Naive thymus-derived CD8-positive, alpha-beta T cell (primary cell): ENCODE data around the gene C12orf43. TPM values are rescaled to one million over a fixed set of nuclear protein-coding genes. Genes with fewer than 3 reads are reported as not detected.
A peak's percentile ranks its signal among the peaks of the same experiment; 100 is the strongest.
"Not testable (repeated sequence)": the region's sequence is repeated elsewhere in the genome, so short reads cannot be mapped to it uniquely, and the experiment has no call there.

Source experiments
- ATAC-seq, 2 donors: fragments of 150-1000 bp; cut with Tn5 transposase in 1 of 2; sonication (Bioruptor Pico), chemical (Tn5 transposase) in 1 of 2; 1 replicate in 1 of 2; 2 replicates in 1 of 2; pipeline ENCODE4 v1.10.0; 2021; ENCODE audit warnings: mild to moderate bottlenecking in 2 of 2, moderate library complexity in 2 of 2
- POLR2A ChIA-PET: fragments of 350-600 bp; sonication (Branson Sonifier 250); formaldehyde crosslinking; loops from one replicate; lab custom pipeline; 2021; ENCODE audit warnings: antibody characterized with exemption; lab: Charles Lee
- DNase-seq, 10 donors: peaks; one replicate each; pipeline versions ENCODE4 v3.0.0 to v3.0.0-alpha.2; 2020 to 2022
- H3K27ac Mint-ChIP-seq, 10 donors: one replicate each; pipeline ENCODE4 v1.8.0; 2020 to 2022; ENCODE audit warnings: mild to moderate bottlenecking in 10 of 10, mixed read lengths in 10 of 10, moderate library complexity in 4 of 10, inconsistent platforms in 1 of 10
- H3K27me3 Mint-ChIP-seq, 5 donors: one replicate each; pipeline ENCODE4 v1.8.0; 2021 to 2022; ENCODE audit warnings: mixed read lengths in 5 of 5
- H3K36me3 Mint-ChIP-seq, 3 donors: one replicate each; pipeline ENCODE4 v1.8.0; 2020 to 2022; ENCODE audit warnings: mixed read lengths in 3 of 3, mild to moderate bottlenecking in 2 of 3, inconsistent platforms in 1 of 3
- H3K4me1 Mint-ChIP-seq, 4 donors: one replicate each; pipeline ENCODE4 v1.8.0; 2021 to 2022; ENCODE audit warnings: mixed read lengths in 4 of 4
- H3K4me3 Mint-ChIP-seq, 10 donors: one replicate each; pipeline ENCODE4 v1.8.0; 2020 to 2022; ENCODE audit warnings: mild to moderate bottlenecking in 10 of 10, mixed read lengths in 10 of 10, moderate library complexity in 6 of 10, inconsistent platforms in 1 of 10
- H3K9me3 Mint-ChIP-seq, 9 donors: one replicate each; pipeline ENCODE4 v1.8.0; 2020 to 2022; ENCODE audit warnings: mixed read lengths in 9 of 9, mild to moderate bottlenecking in 3 of 9, inconsistent platforms in 1 of 9, moderate library complexity in 1 of 9
- polyA plus RNA-seq, 3 donors: library from polyadenylated mRNA; unstranded; fragments of 300-500 nt; fragmentation: Illumina TruSeq; gene quantifications; one replicate each; pipeline ENCODE4 v1.2.3, GENCODE V29; 2021
- total RNA-seq, 8 experiments: library from RNA in 2 of 8; stranded (reverse) in 2 of 8; gene quantifications; one replicate each; pipeline ENCODE4 v1.2.3 and lab custom pipeline; 2021 to 2026

C12orf43 gene
- total RNA-seq (10 to 100 TPM; 18.1 to 21.3 TPM), polyA plus RNA-seq (10 to 100 TPM; 23.4 to 26.0 (median 25.4) TPM), total RNA-seq (lab: John Stamatoyannopoulos, UW) (20.1 to 50.0 (median 30.9) reads per million in 6 experiments)

- Mint-ChIP-seq H3K36me3 (peaks cover 5 to 17% (median 9%) of the 10 kb centered on the region in 3 donors), H3K4me1 (peaks cover 19 to 33% (median 26%) of the 10 kb centered on the region in 4 donors), H3K4me3 (peak within 1 kb of the TSS; percentile 92 to 100 (median 98)), H3K27me3 (no peaks in the 10 kb centered on the region), H3K9me3 (no peaks in the 10 kb centered on the region), H3K27ac (peak within 1 kb of the TSS; percentile 92 to 99 (median 96))
- POLR2A ChIA-PET: interaction anchor here (0.7 to 1.8 kb wide), 8 partner anchors 9 to 725 kb away, joined by 3 to 7 read pairs (median 3); partner anchors contain the start of genes OASL, RNU4-2 and SPPL3
- peak; percentile 99 for ATAC-seq
- peak; percentile 70 to 96 (median 90) for DNase-seq
Observed at GRCh38 chr12:121015825-121016766, at the start of gene C12orf43. TSS of gene C12orf43 (minus strand) at chr12:121016487. CDS start at chr12:121016474, 13 bp downstream.

GRCh38 chr12:121065345-121065744 is 49.1 kb upstream of the C12orf43 start:
- peak in 1 of 10 donors; percentile 10 for DNase-seq
- peak overlapping the region in 2 of 10 donors; percentile 18 to 43 for H3K4me3 Mint-ChIP-seq
- peak; percentile 17 to 68 for ATAC-seq
- POLR2A ChIA-PET: interaction anchor here (1.1 kb wide), 1 partner anchor 165 kb away, joined by 3 read pairs; no protein-coding TSS in a partner anchor
- H3K4me1 Mint-ChIP-seq: peaks cover 3 to 17% (median 11%) of the 10 kb centered on the region in 4 donors
- H3K36me3 Mint-ChIP-seq: no peaks in the 10 kb centered on the region
- no peaks in the 10 kb centered on the region for H3K9me3 Mint-ChIP-seq
- H3K27me3 Mint-ChIP-seq: no peaks in the 10 kb centered on the region
- peak overlapping the region in 5 of 10 donors; percentile 13 to 86 (median 19) for H3K27ac Mint-ChIP-seq

- H3K4me1 Mint-ChIP-seq: peaks cover 6 to 22% (median 16%) of the 10 kb centered on the region in 4 donors
- ATAC-seq, H3K4me3 Mint-ChIP-seq, H3K9me3 Mint-ChIP-seq, POLR2A ChIA-PET, H3K36me3 Mint-ChIP-seq, H3K27me3 Mint-ChIP-seq, DNase-seq: not testable (repeated sequence)
- peak overlapping the region in 3 of 10 donors; percentile 20 to 47 (median 43) for H3K27ac Mint-ChIP-seq
Observed at GRCh38 chr12:121064586-121064985, 48.3 kb upstream of the C12orf43 start.

GRCh38 chr12:121064116-121064515 is 47.8 kb upstream of the C12orf43 start:
- no peaks in the 10 kb centered on the region for H3K9me3 Mint-ChIP-seq
- no peaks in the 10 kb centered on the region for H3K36me3 Mint-ChIP-seq
- no peak overlapping the region for H3K27ac Mint-ChIP-seq
- no peak for ATAC-seq
- peaks cover 6 to 22% (median 16%) of the 10 kb centered on the region in 4 donors for H3K4me1 Mint-ChIP-seq
- POLR2A ChIA-PET: no interaction called here
- H3K4me3 Mint-ChIP-seq: no peak overlapping the region
- no peaks in the 10 kb centered on the region for H3K27me3 Mint-ChIP-seq
- DNase-seq: no peak

GRCh38 chr12:121062391-121063045 is 46.2 kb upstream of the C12orf43 start:
- Mint-ChIP-seq H3K27ac (no peak overlapping the region), H3K36me3 (no peaks in the 10 kb centered on the region), H3K4me1 (peaks cover 6 to 22% (median 16%) of the 10 kb centered on the region in 4 donors), H3K4me3 (no peak overlapping the region), H3K27me3 (no peaks in the 10 kb centered on the region), H3K9me3 (no peaks in the 10 kb centered on the region)
- DNase-seq: no peak
- no peak for ATAC-seq
- POLR2A ChIA-PET: interaction anchor here (0.6 to 2.0 kb wide), 3 partner anchors 10 to 161 kb away, joined by 3 to 7 read pairs (median 6); no protein-coding TSS in a partner anchor

GRCh38 chr12:121061831-121062230 is 45.5 kb upstream of the C12orf43 start:
- no peaks in the 10 kb centered on the region for H3K9me3 Mint-ChIP-seq
- H3K27ac Mint-ChIP-seq: no peak overlapping the region
- H3K4me1 Mint-ChIP-seq: peaks cover 6 to 22% (median 16%) of the 10 kb centered on the region in 4 donors
- H3K4me3 Mint-ChIP-seq: no peak overlapping the region
- DNase-seq (no peak), ATAC-seq (no peak)
- no peaks in the 10 kb centered on the region for H3K36me3 Mint-ChIP-seq
- H3K27me3 Mint-ChIP-seq: no peaks in the 10 kb centered on the region
- POLR2A ChIA-PET: interaction anchor here (0.6 to 2.0 kb wide), 4 partner anchors 9 to 162 kb away, joined by 3 to 7 read pairs (median 5); no protein-coding TSS in a partner anchor

GRCh38 chr12:121060149-121061001 is 44.1 kb upstream of the C12orf43 start:
- peak; percentile 15 to 82 (median 52) for DNase-seq
- no peaks in the 10 kb centered on the region for H3K36me3 Mint-ChIP-seq
- peak overlapping the region; percentile 87 to 99 (median 90) for H3K27ac Mint-ChIP-seq
- no peaks in the 10 kb centered on the region for H3K27me3 Mint-ChIP-seq
- peaks cover 6 to 19% (median 14%) of the 10 kb centered on the region in 4 donors for H3K4me1 Mint-ChIP-seq
- peak; percentile 94 to 95 for ATAC-seq
- no peaks in the 10 kb centered on the region for H3K9me3 Mint-ChIP-seq
- peak overlapping the region; percentile 74 to 90 (median 86) for H3K4me3 Mint-ChIP-seq
- POLR2A ChIA-PET: interaction anchor here (0.6 to 2.0 kb wide), 9 partner anchors 10 to 631 kb away, joined by 3 to 9 read pairs (median 5); partner anchors contain the start of genes CAMKK2 and OASL

GRCh38 chr12:121059031-121059898 is 43.0 kb upstream of the C12orf43 start:
- Mint-ChIP-seq H3K9me3 (no peaks in the 10 kb centered on the region), H3K36me3 (no peaks in the 10 kb centered on the region), H3K4me1 (peaks cover 6 to 12% (median 9%) of the 10 kb centered on the region in 4 donors), H3K27ac (peak overlapping the region in 7 of 10 donors; percentile 24 to 99 (median 92)), H3K27me3 (no peaks in the 10 kb centered on the region), H3K4me3 (peak overlapping the region in 7 of 10 donors; percentile 13 to 89 (median 85))
- ATAC-seq: no peak
- DNase-seq: no peak
- POLR2A ChIA-PET: interaction anchor here (0.6 to 1.2 kb wide), 3 partner anchors 20 to 630 kb away, joined by 3 to 5 read pairs (median 4); partner anchors contain the start of gene OASL

- Mint-ChIP-seq H3K27me3 (no peaks in the 10 kb centered on the region), H3K36me3 (no peaks in the 10 kb centered on the region), H3K4me3 (no peak overlapping the region), H3K27ac (peak overlapping the region in 1 of 10 donors; percentile 14), H3K9me3 (no peaks in the 10 kb centered on the region), H3K4me1 (peaks cover 6 to 10% (median 9%) of the 10 kb centered on the region in 4 donors)
- POLR2A ChIA-PET: interaction anchor here (0.6 kb wide), 1 partner anchor 13 kb away, joined by 5 read pairs; no protein-coding TSS in a partner anchor
- ATAC-seq (no peak), DNase-seq (no peak)
Observed at GRCh38 chr12:121057794-121058193, 41.5 kb upstream of the C12orf43 start.

- Mint-ChIP-seq H3K27ac (peak overlapping the region in 1 of 10 donors; percentile 37), H3K36me3 (no peaks in the 10 kb centered on the region), H3K9me3 (no peaks in the 10 kb centered on the region), H3K4me3 (no peak overlapping the region), H3K27me3 (peaks cover 0 to 4% (median 0%) of the 10 kb centered on the region in 5 donors), H3K4me1 (no peaks in the 10 kb centered on the region)
- POLR2A ChIA-PET: no interaction called here
- DNase-seq (no peak), ATAC-seq (no peak)
Observed at GRCh38 chr12:121053706-121054105, 37.4 kb upstream of the C12orf43 start.
